Suprapubic skin (tissue), 4 donors: ENCODE data around the gene USF2. TPM values are rescaled to one million over a fixed set of nuclear protein-coding genes. Genes with fewer than 3 reads are reported as not detected.

ENCODE experiments used
- DNase-seq, 2 donors: peaks; one replicate each; pipeline ENCODE4 v3.0.0-alpha.2; 2019; ENCODE audit warnings: low spot score in 2 of 2
- H3K27ac ChIP-seq: fragments of 200-600 bp; sonication (generic); one replicate; pipeline ENCODE4 v1.5.1; 2019
- H3K27me3 ChIP-seq: fragments of 200-600 bp; sonication (generic); one replicate; pipeline ENCODE4 v1.5.1; 2019
- H3K36me3 ChIP-seq: fragments of 200-600 bp; sonication (generic); one replicate; pipeline ENCODE4 v1.5.1; 2019
- H3K4me1 ChIP-seq: fragments of 200-600 bp; sonication (generic); one replicate; pipeline ENCODE4 v1.5.1; 2019
- H3K4me3 ChIP-seq: fragments of 200-600 bp; sonication (generic); one replicate; pipeline ENCODE4 v1.5.1; 2019; ENCODE audit warnings: mild to moderate bottlenecking
- H3K9me3 ChIP-seq: fragments of 200-600 bp; sonication (generic); one replicate; pipeline ENCODE4 v1.5.1; 2019
- EP300 ChIP-seq: sonication (generic); formaldehyde crosslinking; IDR thresholded peaks from one replicate; pipeline ENCODE4 v1.6.1; 2017; ENCODE audit warnings: antibody characterized with exemption
- POLR2A ChIP-seq, 2 donors: fragments of 450-650 bp; IDR thresholded peaks; one replicate each; pipeline ENCODE4 v1.6.1; 2017; ENCODE audit warnings: antibody characterized with exemption in 2 of 2, mild to moderate bottlenecking in 2 of 2, moderate library complexity in 2 of 2
- POLR2AphosphoS5 ChIP-seq, 3 donors: sonication (generic); formaldehyde crosslinking; IDR thresholded peaks; one replicate each; pipeline ENCODE4 v1.6.1; 2017; ENCODE audit warnings: antibody characterized with exemption in 3 of 3
- WGBS: methylation state at CpG from one replicate; pipeline ENCODE4 v1.1.5; 2018; 5-methylcytosine and 5-hydroxymethylcytosine counted together
- total RNA-seq, 4 donors: library from RNA; depleted of rRNA; stranded (reverse); fragments of >200 nt; gene quantifications; one replicate each; pipeline ENCODE4 v1.1.0, GENCODE V29; 2016
- TF ChIP-seq, protein P1 (sequence below), 2 donors: fragments of 200-600 bp in 1 of 2; fragments of 450-650 bp in 1 of 2; sonication (generic) in 1 of 2; IDR thresholded peaks; one replicate each; pipeline ENCODE4 v1.5.1; 2016 to 2019; ENCODE audit warnings: antibody characterized with exemption in 2 of 2, mild to moderate bottlenecking in 1 of 2, moderate library complexity in 1 of 2

USF2 gene
- total RNA-seq, 4 donors from 2014 or later: 111 to 178 (median 122) TPM

DNA sequence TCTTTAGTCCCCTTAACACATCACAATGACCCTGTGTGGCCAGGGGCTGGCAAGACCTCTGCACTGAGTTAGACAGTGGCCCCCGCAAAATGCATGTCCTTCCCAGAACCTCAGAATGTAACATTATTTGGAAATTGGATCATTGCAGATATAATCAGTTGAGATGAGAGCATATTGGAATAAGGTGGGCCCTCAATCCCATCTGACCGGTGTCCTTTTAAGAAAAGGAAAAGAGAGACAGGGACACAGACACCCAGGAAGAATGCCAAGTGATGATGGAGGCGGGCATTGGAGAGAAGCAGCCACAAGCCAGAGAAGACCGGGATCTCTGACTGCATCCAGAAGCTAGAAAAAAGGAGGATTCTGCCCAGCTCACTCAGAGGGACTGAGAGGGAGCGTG lies 42.0 kb upstream of the USF2 start:
- peak in 1 of 2 donors; percentile 40 for DNase-seq
- Histone ChIP-seq H3K27me3 (no peaks in the 10 kb centered on the region), H3K36me3 (no peaks in the 10 kb centered on the region), H3K27ac (no peak overlapping the region), H3K9me3 (no peaks in the 10 kb centered on the region), H3K4me3 (no peak overlapping the region), H3K4me1 (peaks cover 28% of the 10 kb centered on the region)
- TF ChIP-seq POLR2A (IDR thresholded peaks at IDR 0.05) (no peak), EP300 (no peak), POLR2AphosphoS5 (IDR thresholded peaks at IDR 0.05) (no peak)
- TF ChIP-seq, protein P1, sequence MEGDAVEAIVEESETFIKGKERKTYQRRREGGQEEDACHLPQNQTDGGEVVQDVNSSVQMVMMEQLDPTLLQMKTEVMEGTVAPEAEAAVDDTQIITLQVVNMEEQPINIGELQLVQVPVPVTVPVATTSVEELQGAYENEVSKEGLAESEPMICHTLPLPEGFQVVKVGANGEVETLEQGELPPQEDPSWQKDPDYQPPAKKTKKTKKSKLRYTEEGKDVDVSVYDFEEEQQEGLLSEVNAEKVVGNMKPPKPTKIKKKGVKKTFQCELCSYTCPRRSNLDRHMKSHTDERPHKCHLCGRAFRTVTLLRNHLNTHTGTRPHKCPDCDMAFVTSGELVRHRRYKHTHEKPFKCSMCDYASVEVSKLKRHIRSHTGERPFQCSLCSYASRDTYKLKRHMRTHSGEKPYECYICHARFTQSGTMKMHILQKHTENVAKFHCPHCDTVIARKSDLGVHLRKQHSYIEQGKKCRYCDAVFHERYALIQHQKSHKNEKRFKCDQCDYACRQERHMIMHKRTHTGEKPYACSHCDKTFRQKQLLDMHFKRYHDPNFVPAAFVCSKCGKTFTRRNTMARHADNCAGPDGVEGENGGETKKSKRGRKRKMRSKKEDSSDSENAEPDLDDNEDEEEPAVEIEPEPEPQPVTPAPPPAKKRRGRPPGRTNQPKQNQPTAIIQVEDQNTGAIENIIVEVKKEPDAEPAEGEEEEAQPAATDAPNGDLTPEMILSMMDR (IDR thresholded peaks at IDR 0.05): no peak
- 72% methylated on average over 5 of the region's 5 CpGs for WGBS

DNA sequence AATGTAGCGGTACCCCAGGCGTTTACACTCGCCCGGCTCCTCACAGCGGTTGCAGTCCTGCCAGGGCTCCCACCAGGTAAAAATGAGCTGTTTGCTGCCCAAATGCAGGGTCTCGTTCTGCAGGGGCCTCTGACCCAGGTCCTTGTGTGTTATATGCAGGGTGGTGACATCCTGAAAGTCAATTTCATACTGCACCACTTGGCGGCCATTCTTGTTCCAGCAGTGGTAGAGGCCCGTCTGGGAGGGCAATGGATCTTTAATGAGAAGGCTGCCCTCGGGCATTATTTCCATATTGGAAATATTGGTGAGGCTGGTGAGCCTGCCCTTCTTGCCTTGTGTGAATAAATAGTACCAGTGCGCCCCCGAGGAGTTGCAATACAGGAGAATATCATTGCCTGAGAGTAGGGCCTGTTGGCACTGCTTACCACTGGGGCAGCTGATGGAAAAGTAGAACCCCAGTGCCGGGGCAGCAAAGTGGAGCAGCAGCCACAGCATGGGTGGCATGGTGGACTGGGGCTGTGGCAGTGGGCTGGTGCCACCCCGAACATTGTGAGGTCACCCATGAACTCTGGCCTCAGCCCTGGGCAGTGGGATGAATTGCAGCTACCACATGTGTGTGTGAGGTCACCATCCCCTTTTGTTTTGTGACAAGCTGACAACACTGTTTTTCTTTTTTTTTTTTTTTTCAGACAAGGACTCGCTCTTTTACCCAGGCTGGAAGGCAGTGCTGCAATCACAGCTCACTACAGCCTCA lies 40.4 kb upstream of the USF2 start, which contains the start of gene FAM187B:
Gene FAM187B (minus strand): TSS at position 563 of the 754 bp plus-strand sequence. CDS start 59 bp downstream, at position 504.
- Histone ChIP-seq H3K4me1 (peaks cover 28% of the 10 kb centered on the region), H3K9me3 (no peaks in the 10 kb centered on the region), H3K27me3 (no peaks in the 10 kb centered on the region), H3K4me3 (no peak within 1 kb of the TSS), H3K27ac (no peak within 1 kb of the TSS), H3K36me3 (no peaks in the 10 kb centered on the region)
- DNase-seq: peak in 1 of 2 donors; percentile 70
- 90% methylated on average over 13 of the region's 14 CpGs for WGBS
- TF ChIP-seq POLR2A (IDR thresholded peaks at IDR 0.05): no peak
- no peak for TF ChIP-seq EP300

DNA sequence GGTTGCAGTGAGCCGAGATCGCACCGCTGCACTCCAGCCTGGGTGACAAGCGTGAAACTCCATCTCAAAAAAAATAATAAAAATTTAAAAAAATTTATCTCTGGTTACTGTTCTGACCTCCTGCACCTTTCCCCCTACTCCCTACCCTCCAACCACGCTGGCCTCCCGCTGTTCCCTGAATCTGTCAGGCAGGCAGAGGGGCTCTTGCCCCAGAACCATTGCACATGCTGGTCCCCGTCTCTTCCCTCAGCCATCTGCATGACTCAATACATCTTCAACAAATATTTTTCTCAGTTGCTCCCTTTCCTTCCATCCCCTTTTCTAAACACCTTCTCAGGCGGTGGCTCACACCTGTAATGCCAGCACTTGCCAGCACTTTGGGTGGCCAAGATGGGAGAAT lies 39.2 kb upstream of the USF2 start:
- no peaks in the 10 kb centered on the region for H3K9me3 ChIP-seq
- TF ChIP-seq POLR2A (IDR thresholded peaks at IDR 0.05): no peak
- no peak for TF ChIP-seq POLR2AphosphoS5 (IDR thresholded peaks at IDR 0.05)
- TF ChIP-seq, protein P1 (IDR thresholded peaks at IDR 0.05): no peak
- no peak for TF ChIP-seq EP300
- H3K36me3 ChIP-seq: no peaks in the 10 kb centered on the region
- no peak overlapping the region for H3K4me3 ChIP-seq
- DNase-seq: peak in 1 of 2 donors; percentile 44
- 96% methylated on average over 8 of the region's 8 CpGs for WGBS
- no peak overlapping the region for H3K27ac ChIP-seq
- H3K4me1 ChIP-seq: peaks cover 19% of the 10 kb centered on the region
- H3K27me3 ChIP-seq: no peaks in the 10 kb centered on the region

DNA sequence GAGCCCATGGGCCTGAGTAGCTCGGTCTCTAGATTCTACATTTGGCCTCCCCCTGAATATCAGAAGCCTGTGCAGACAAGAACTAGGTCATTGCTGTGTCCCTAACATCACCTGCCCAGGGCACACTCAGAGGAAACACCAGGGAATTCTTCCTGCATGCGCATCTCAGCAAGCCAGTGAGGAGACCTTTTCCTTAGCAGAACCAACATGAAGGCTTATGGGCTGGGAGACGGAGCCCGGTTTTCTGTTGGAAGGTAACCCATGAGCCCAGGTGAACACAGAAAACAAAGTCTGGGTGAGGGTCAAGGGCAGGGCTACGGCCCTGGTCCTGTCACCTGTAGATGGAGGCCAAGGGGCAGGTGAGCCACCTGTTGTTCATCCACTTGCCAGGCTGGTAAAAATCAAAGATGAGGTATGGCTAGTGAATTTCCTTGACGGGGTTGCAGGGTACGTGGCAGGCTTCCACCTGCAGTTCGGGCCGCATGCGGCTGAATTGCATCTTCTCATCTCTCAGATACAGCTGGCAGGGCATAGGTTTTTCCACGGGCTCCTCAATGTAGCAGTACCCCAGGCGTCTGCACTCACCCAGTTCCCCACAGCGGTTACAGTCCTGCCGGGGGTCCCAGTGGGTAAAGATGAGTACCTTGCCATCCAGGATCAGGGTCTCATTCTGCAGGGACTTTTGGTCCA lies 36.7 kb upstream of the USF2 start:
- H3K4me3 ChIP-seq: no peak overlapping the region
- no peaks in the 10 kb centered on the region for H3K36me3 ChIP-seq
- no peak for TF ChIP-seq EP300
- no peak for TF ChIP-seq POLR2A (IDR thresholded peaks at IDR 0.05)
- no peak for TF ChIP-seq POLR2AphosphoS5 (IDR thresholded peaks at IDR 0.05)
- TF ChIP-seq, protein P1 (IDR thresholded peaks at IDR 0.05): no peak
- H3K9me3 ChIP-seq: no peaks in the 10 kb centered on the region
- no peaks in the 10 kb centered on the region for H3K4me1 ChIP-seq
- H3K27me3 ChIP-seq: no peaks in the 10 kb centered on the region
- DNase-seq: peak in 1 of 2 donors; percentile 34
- H3K27ac ChIP-seq: no peak overlapping the region
- WGBS: 88% methylated on average over 8 of the region's 14 CpGs

DNA sequence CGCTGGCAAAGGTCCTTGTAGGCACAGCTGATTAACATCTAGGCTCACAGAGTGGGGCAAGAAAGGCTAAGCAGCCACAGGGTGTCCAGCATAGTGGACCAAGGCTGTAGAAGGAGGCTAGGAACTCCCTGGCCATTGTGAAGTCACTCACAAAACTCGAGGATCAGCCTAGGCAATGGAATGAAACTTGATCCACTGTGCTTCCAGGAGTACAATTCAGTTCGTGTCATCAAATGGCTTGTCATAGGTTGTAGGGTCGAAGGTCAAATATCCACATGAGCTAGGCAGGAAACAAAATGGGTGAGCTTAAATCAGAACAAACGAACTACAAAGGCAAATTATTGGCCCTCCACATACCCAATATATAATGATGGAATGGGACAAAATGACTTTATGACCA lies 35.9 kb upstream of the USF2 start:
- TF ChIP-seq POLR2A (IDR thresholded peaks at IDR 0.05) (no peak), EP300 (no peak), POLR2AphosphoS5 (IDR thresholded peaks at IDR 0.05) (no peak)
- TF ChIP-seq, protein P1 (IDR thresholded peaks at IDR 0.05): no peak
- peak in 1 of 2 donors; percentile 44 for DNase-seq
- Histone ChIP-seq H3K27me3 (no peaks in the 10 kb centered on the region), H3K27ac (no peak overlapping the region), H3K9me3 (no peaks in the 10 kb centered on the region), H3K36me3 (no peaks in the 10 kb centered on the region), H3K4me3 (no peak overlapping the region), H3K4me1 (no peaks in the 10 kb centered on the region)
- WGBS: 70% methylated on average over 5 of the region's 5 CpGs
